ENCODE results near the gene AKAP1. TPM values are rescaled to one million over a fixed set of nuclear protein-coding genes. Genes with fewer than 3 reads are reported as not detected.

AKAP1 gene
- polyA plus RNA-seq, 1 donor (not counting 4 experiments of a cell fraction or from before 2014, with no cell fraction given), result 24.1 TPM

DNA sequence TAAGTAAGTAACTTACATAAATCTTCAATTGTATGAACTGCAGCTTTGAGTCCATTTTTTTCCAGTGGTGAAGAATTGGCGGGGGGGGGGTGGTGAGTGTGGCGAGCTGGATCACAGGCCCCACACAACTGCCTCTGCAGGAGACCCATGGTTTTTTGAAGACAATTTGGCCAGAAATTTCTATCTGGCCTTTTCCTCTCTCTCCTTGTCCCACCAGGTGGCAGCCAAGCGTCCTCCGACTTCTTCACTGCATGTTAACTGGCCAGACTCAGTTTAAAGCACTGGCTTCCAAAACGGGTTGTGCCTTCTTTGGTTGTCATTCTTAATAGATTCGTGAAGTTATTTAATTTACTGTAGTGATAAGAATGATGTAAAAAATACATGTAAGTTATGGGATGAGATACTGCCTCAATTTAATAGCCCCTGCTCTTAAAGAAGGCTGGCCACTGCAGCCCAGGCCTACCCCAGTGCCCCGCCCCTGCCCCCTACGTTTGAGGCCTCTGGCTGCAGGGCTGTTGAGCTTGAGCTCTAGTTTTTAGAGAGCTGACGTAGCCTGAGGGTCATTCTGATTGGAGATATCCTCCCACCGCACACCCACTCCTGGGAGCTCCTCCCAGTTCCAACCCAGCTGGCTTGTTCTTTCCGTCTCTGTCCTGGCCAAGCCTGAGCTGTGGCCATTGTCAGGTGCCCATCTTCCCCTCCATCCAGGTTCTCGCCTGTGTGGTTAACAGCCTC is 36.4 kb downstream of the AKAP1 start:
- Histone ChIP-seq H3K4me2 (ENCODE audit: control insufficient read depth, extremely low read depth, insufficient read depth, low read depth, low read length) (no peak overlapping the region), H3K79me2 (ENCODE audit: control insufficient read depth, insufficient read depth, low read length) (no peaks in the 10 kb centered on the region), H2AFZ (ENCODE audit: control insufficient read depth, low read length) (no peak overlapping the region), H3K9ac (ENCODE audit: control insufficient read depth, extremely low read depth, insufficient read depth, low read length) (no peak overlapping the region), H3K36me3 (ENCODE audit: control insufficient read depth in 2 of 2, extremely low read depth in 1 of 2, insufficient read depth in 2 of 2, low read length in 2 of 2) (peaks cover 19 to 32% of the 10 kb centered on the region in 2 experiments), H3K9me3 (ENCODE audit: control insufficient read depth, low read depth, low read length) (no peaks in the 10 kb centered on the region), H3K27me3 (ENCODE audit: control insufficient read depth, extremely low read depth, insufficient read depth, low read length) (no peaks in the 10 kb centered on the region), H3K4me3 (ENCODE audit: control insufficient read depth in 2 of 3, extremely low read depth in 1 of 3, insufficient read depth in 2 of 3, low read depth in 1 of 3, low read length in 3 of 3) (no peak overlapping the region), H3K9me1 (ENCODE audit: control insufficient read depth, extremely low read depth, insufficient read depth, low read length) (peaks cover 2% of the 10 kb centered on the region), H4K20me1 (ENCODE audit: control insufficient read depth, extremely low read depth, insufficient read depth, low read length) (no peaks in the 10 kb centered on the region), H3K4me1 (ENCODE audit: control insufficient read depth, extremely low read depth, insufficient read depth, low read length) (no peaks in the 10 kb centered on the region), H3K27ac (ENCODE audit: control insufficient read depth, insufficient read depth, low read length) (no peak overlapping the region)
- no peak for TF ChIP-seq EZH2 (IDR thresholded peaks at IDR 0.05; ENCODE audit: low read length)
- TF ChIP-seq, protein P1, sequence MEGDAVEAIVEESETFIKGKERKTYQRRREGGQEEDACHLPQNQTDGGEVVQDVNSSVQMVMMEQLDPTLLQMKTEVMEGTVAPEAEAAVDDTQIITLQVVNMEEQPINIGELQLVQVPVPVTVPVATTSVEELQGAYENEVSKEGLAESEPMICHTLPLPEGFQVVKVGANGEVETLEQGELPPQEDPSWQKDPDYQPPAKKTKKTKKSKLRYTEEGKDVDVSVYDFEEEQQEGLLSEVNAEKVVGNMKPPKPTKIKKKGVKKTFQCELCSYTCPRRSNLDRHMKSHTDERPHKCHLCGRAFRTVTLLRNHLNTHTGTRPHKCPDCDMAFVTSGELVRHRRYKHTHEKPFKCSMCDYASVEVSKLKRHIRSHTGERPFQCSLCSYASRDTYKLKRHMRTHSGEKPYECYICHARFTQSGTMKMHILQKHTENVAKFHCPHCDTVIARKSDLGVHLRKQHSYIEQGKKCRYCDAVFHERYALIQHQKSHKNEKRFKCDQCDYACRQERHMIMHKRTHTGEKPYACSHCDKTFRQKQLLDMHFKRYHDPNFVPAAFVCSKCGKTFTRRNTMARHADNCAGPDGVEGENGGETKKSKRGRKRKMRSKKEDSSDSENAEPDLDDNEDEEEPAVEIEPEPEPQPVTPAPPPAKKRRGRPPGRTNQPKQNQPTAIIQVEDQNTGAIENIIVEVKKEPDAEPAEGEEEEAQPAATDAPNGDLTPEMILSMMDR (optimal IDR thresholded peaks at IDR 0.05 in 1 of 3, IDR thresholded peaks at IDR 0.05 in 1 of 3, conservative IDR thresholded peaks at IDR 0.05 in 1 of 3; ENCODE audit: extremely low read depth in 1 of 3, insufficient read depth in 2 of 3, low read length in 3 of 3), result peak; percentile 27 to 38 (median 38)
- no peak for DNase-seq (ENCODE audit: low read depth, low spot score)
- dilution Hi-C loops (cut with MboI; ENCODE audit: extremely low pct_ligation_motif_present, low sequenced_read_pairs), result no loop called here
- no peak for FAIRE-seq

DNA sequence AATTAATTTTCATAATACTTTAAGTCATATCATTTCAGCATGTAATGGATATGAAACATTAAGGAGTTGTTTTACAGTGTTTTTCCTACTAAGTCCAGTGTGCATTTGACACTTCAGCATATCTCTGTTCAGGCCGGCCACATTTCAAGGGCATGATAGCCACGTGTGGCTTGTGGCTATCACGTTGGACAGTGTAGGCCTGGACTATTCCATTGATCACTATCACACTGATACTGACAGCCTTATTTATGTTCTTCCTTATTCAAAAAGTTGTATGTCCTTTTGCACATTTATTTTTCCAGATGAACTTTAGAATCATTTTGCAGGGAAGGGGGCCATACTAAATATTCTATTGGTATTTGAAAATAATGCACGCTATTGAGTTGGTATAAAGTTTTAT is 39.0 kb downstream of the AKAP1 start:
- dilution Hi-C loops (cut with MboI; ENCODE audit: extremely low pct_ligation_motif_present, low sequenced_read_pairs), result no loop called here
- H3K9me1 ChIP-seq (ENCODE audit: control insufficient read depth, extremely low read depth, insufficient read depth, low read length), result no peaks in the 10 kb centered on the region
- H3K27me3 ChIP-seq (ENCODE audit: control insufficient read depth, extremely low read depth, insufficient read depth, low read length), result no peaks in the 10 kb centered on the region
- H3K9ac ChIP-seq (ENCODE audit: control insufficient read depth, extremely low read depth, insufficient read depth, low read length), result no peak overlapping the region
- H2AFZ ChIP-seq (ENCODE audit: control insufficient read depth, low read length), result no peak overlapping the region
- no peak for TF ChIP-seq EZH2 (IDR thresholded peaks at IDR 0.05; ENCODE audit: low read length)
- TF ChIP-seq, protein P1 (optimal IDR thresholded peaks at IDR 0.05 in 1 of 3, IDR thresholded peaks at IDR 0.05 in 1 of 3, conservative IDR thresholded peaks at IDR 0.05 in 1 of 3; ENCODE audit: extremely low read depth in 1 of 3, insufficient read depth in 2 of 3, low read length in 3 of 3), result no peak
- no peaks in the 10 kb centered on the region for H3K79me2 ChIP-seq (ENCODE audit: control insufficient read depth, insufficient read depth, low read length)
- peaks cover 7 to 10% of the 10 kb centered on the region in 2 experiments for H3K36me3 ChIP-seq (ENCODE audit: control insufficient read depth in 2 of 2, extremely low read depth in 1 of 2, insufficient read depth in 2 of 2, low read length in 2 of 2)
- H3K9me3 ChIP-seq (ENCODE audit: control insufficient read depth, low read depth, low read length), result no peaks in the 10 kb centered on the region
- H4K20me1 ChIP-seq (ENCODE audit: control insufficient read depth, extremely low read depth, insufficient read depth, low read length), result no peaks in the 10 kb centered on the region
- H3K4me1 ChIP-seq (ENCODE audit: control insufficient read depth, extremely low read depth, insufficient read depth, low read length), result no peaks in the 10 kb centered on the region
- no peak for DNase-seq (ENCODE audit: low read depth, low spot score)
- H3K4me2 ChIP-seq (ENCODE audit: control insufficient read depth, extremely low read depth, insufficient read depth, low read depth, low read length), result no peak overlapping the region
- no peak for FAIRE-seq
- H3K27ac ChIP-seq (ENCODE audit: control insufficient read depth, insufficient read depth, low read length), result no peak overlapping the region
- H3K4me3 ChIP-seq (ENCODE audit: control insufficient read depth in 2 of 3, extremely low read depth in 1 of 3, insufficient read depth in 2 of 3, low read depth in 1 of 3, low read length in 3 of 3), result no peak overlapping the region
